Neural progenitor cell (in vitro differentiated cells): ENCODE results near the gene ZNF521. TPM values are rescaled to one million over a fixed set of nuclear protein-coding genes. Genes with fewer than 3 reads are reported as not detected.

Source experiments
- DNase-seq: peaks from one replicate; pipeline ENCODE4 v3.0.0-alpha.2; 2016; ENCODE audit warnings: low spot score
- H2AFZ ChIP-seq: fragments of 200-600 bp; sonication (generic); replicated peaks from 2 replicates; pipeline ENCODE4 v1.6.1; 2016; ENCODE audit warnings: antibody characterized with exemption
- H3F3A ChIP-seq: fragments of 200-600 bp; sonication (generic); 2 replicates; pipeline ENCODE4 v1.6.1; 2016; ENCODE audit warnings: antibody characterized with exemption, low read depth
- H3K27ac ChIP-seq: fragments of 200-600 bp; sonication (generic); 2 replicates; pipeline ENCODE4 v1.5.1; 2016; ENCODE audit warnings: mild to moderate bottlenecking
- H3K27me3 ChIP-seq: fragments of 200-600 bp; sonication (generic); 2 replicates; pipeline ENCODE4 v1.6.1; 2016; ENCODE audit warnings: mild to moderate bottlenecking, moderate library complexity
- H3K36me3 ChIP-seq: fragments of 200-600 bp; sonication (generic); 2 replicates; pipeline ENCODE4 v1.5.1; 2016
- H3K4me1 ChIP-seq: fragments of 200-600 bp; sonication (generic); 2 replicates; pipeline ENCODE4 v1.6.1; 2016; ENCODE audit warnings: mixed run types
- H3K4me2 ChIP-seq: fragments of 200-600 bp; sonication (generic); 2 replicates; pipeline ENCODE4 v1.6.1; 2016
- H3K4me3 ChIP-seq: fragments of 200-600 bp; sonication (generic); 2 replicates; pipeline ENCODE4 v1.5.1; 2016
- H3K79me2 ChIP-seq: fragments of 200-600 bp; sonication (generic); 2 replicates; pipeline ENCODE4 v1.6.1; 2016; ENCODE audit warnings: low read depth
- H3K9ac ChIP-seq: fragments of 200-600 bp; sonication (generic); 2 replicates; pipeline ENCODE4 v1.6.1; 2016
- H3K9me3 ChIP-seq: fragments of 200-600 bp; sonication (generic); 2 replicates; pipeline ENCODE4 v1.5.1; 2016; ENCODE audit warnings: low read depth
- H4K20me1 ChIP-seq: fragments of 200-600 bp; sonication (generic); 2 replicates; pipeline ENCODE4 v1.6.1; 2016; ENCODE audit warnings: low read depth
- H3K27ac Mint-ChIP-seq: 3 replicates; pipeline ENCODE4 v1.8.0; 2021; ENCODE audit warnings: mixed read lengths
- H3K27me3 Mint-ChIP-seq: 2 replicates; pipeline ENCODE4 v1.8.0; 2022; ENCODE audit warnings: low read depth, mild to moderate bottlenecking, inconsistent platforms, moderate library complexity, mixed read lengths; ENCODE audit not compliant: insufficient read depth
- H3K36me3 Mint-ChIP-seq: 3 replicates; pipeline ENCODE4 v1.8.0; 2021; ENCODE audit warnings: mixed read lengths
- H3K4me1 Mint-ChIP-seq: 3 replicates; pipeline ENCODE4 v1.8.0; 2021; ENCODE audit warnings: mixed read lengths
- H3K4me3 Mint-ChIP-seq: 3 replicates; pipeline ENCODE4 v1.8.0; 2021; ENCODE audit warnings: mild to moderate bottlenecking, moderate library complexity, mixed read lengths
- H3K9me3 Mint-ChIP-seq: 3 replicates; pipeline ENCODE4 v1.8.0; 2020; ENCODE audit warnings: mixed read lengths
- EZH2 ChIP-seq: fragments of 200-600 bp; sonication (generic); IDR thresholded peaks from 2 replicates; pipeline ENCODE4 v1.6.1; 2017; ENCODE audit warnings: antibody characterized with exemption, mild to moderate bottlenecking, moderate library complexity
- EZH2phosphoT487 ChIP-seq: fragments of 200-600 bp; sonication (generic); IDR thresholded peaks from 2 replicates; pipeline ENCODE4 v1.6.1; 2017; ENCODE audit warnings: antibody characterized with exemption
- total RNA-seq: library from RNA; depleted of rRNA; stranded (reverse); fragments of >200 nt; gene quantifications from 2 replicates; pipeline ENCODE4 v1.2.3, GENCODE V29; 2015; ENCODE audit warnings: low replicate concordance
- TF ChIP-seq, protein P1 (sequence below): fragments of 200-600 bp; sonication (generic); IDR thresholded peaks from 2 replicates; pipeline ENCODE4 v1.5.1; 2017; ENCODE audit warnings: antibody characterized with exemption, mild to moderate bottlenecking

ZNF521 gene
- total RNA-seq, 1 donor from 2014 or later = 136 TPM

DNA sequence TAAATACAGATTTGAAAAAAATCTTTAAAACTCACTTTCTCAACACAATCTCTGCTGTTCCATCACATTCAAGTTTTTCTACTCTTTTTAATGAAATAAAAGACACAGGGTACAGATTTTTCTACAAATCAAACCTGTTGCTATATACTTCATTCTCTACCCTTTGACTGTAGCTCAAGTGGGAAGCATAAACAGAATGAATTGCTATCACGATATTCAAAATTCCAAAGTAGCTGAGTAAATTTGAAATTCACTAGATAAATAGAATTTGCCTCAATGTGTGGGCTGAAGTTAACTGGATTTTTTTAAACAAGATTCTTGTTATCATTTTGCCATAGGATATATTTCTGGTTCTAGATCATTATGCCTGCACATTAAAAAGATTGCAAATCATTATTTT, 185.9 kb downstream of the ZNF521 start:
- Histone ChIP-seq H3K9ac (no peak overlapping the region), H4K20me1 (peaks cover 88% of the 10 kb centered on the region), H3F3A (peaks cover 10% of the 10 kb centered on the region), H3K27me3 (no peaks in the 10 kb centered on the region), H3K9me3 (no peaks in the 10 kb centered on the region), H3K4me2 (no peak overlapping the region), H3K27ac (peak overlapping the region; percentile 50), H3K79me2 (peaks cover 10% of the 10 kb centered on the region), H3K36me3 (no peaks in the 10 kb centered on the region), H3K4me1 (peaks cover 22% of the 10 kb centered on the region), H2AFZ (no peak overlapping the region), H3K4me3 (no peak overlapping the region)
- H3K36me3 Mint-ChIP-seq = peaks cover 21% of the 10 kb centered on the region
- H3K4me1 Mint-ChIP-seq = peaks cover 55% of the 10 kb centered on the region
- no peak overlapping the region for H3K27ac Mint-ChIP-seq
- H3K27me3 Mint-ChIP-seq = no peaks in the 10 kb centered on the region
- DNase-seq = no peak
- TF ChIP-seq EZH2 = no peak
- no peak for TF ChIP-seq EZH2phosphoT487
- TF ChIP-seq, protein P1, sequence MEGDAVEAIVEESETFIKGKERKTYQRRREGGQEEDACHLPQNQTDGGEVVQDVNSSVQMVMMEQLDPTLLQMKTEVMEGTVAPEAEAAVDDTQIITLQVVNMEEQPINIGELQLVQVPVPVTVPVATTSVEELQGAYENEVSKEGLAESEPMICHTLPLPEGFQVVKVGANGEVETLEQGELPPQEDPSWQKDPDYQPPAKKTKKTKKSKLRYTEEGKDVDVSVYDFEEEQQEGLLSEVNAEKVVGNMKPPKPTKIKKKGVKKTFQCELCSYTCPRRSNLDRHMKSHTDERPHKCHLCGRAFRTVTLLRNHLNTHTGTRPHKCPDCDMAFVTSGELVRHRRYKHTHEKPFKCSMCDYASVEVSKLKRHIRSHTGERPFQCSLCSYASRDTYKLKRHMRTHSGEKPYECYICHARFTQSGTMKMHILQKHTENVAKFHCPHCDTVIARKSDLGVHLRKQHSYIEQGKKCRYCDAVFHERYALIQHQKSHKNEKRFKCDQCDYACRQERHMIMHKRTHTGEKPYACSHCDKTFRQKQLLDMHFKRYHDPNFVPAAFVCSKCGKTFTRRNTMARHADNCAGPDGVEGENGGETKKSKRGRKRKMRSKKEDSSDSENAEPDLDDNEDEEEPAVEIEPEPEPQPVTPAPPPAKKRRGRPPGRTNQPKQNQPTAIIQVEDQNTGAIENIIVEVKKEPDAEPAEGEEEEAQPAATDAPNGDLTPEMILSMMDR = no peak
- no peak overlapping the region for H3K4me3 Mint-ChIP-seq
- H3K9me3 Mint-ChIP-seq = no peaks in the 10 kb centered on the region

DNA sequence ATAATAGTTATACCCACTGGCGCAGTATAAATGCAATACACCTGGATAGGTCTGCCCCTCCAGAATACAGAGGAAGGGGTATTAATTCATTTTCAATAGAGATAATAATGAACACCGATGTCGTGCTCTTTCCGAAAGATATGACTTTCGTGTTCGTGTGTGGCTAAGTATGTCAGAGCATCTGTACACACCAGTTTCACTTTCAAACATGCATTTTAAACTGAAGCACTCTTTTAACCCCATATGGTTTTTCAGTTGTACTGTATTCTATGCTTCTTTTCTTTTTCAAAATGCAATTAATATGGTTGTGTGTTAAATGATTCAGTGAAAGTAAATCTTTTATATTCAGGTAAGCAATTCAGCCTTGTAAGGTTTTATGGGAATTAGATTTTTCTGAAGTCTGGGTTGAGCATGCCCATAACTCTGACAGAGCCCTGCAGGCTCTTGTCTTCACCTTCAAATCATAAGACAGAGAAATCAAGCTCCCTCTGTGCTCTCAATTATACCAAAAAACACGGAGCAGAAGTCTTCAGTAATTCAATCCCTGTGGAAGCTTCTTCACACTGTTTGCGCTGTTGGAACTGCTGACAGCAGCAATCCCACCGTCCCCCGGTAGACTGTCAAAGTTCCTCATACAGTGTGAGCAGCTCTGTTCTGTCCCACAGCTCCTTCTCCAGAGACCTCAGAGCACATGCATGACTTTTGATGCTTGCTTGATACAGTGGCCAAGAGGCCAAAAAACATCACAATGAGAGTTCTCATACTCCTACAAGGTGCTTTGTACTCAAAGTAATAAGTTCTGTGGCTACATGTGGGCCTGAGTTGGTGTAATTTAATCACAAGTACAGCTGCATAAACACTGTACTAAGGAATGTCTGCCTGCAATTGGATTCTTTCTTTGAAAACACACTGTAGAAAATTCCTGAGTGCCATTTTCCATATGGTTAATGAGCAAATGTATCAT, 186.8 kb downstream of the ZNF521 start:
- H3K4me2 ChIP-seq = no peak overlapping the region
- H2AFZ ChIP-seq = no peak overlapping the region
- H3K9ac ChIP-seq = no peak overlapping the region

DNA sequence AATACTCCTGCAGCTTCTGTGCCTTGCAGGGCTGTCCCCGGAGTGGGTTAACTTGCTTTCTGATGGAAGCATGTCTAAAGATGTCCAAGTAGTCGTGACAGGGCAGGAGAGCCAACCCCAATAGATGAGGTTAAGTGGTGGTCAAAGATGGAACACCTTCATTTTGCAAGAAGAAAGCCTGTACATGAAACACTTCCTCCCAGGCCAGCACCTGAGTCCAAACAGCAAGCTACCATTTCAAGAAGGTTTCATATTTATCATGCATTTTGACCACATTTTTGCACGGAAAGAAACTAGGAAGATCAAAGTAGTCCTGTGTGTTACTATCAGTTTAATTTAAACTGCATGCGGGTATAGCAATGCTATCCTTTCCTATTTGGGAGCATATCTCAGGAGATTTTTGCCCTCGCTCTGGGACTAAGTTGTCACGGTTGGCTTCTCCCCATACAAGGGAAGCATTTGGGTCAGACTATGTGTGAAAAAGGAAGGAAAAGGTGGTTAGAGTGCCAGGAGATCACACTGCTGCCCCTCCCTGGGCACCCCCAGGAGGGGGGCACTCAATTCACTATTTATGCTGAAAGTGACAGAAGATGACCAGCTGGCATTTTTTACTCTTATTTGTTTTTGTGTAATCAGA, 187.6 kb downstream of the ZNF521 start:
- Histone ChIP-seq H3K9me3 (no peaks in the 10 kb centered on the region), H4K20me1 (peaks cover 76% of the 10 kb centered on the region), H3K27me3 (no peaks in the 10 kb centered on the region), H3F3A (peaks cover 10% of the 10 kb centered on the region), H3K79me2 (peaks cover 5% of the 10 kb centered on the region), H3K4me1 (peaks cover 22% of the 10 kb centered on the region), H3K36me3 (no peaks in the 10 kb centered on the region), H3K4me3 (no peak overlapping the region), H3K4me2 (no peak overlapping the region), H2AFZ (no peak overlapping the region), H3K27ac (no peak overlapping the region), H3K9ac (no peak overlapping the region)
- Mint-ChIP-seq H3K4me3 (no peak overlapping the region), H3K36me3 (peaks cover 37% of the 10 kb centered on the region), H3K4me1 (peaks cover 62% of the 10 kb centered on the region), H3K27me3 (no peaks in the 10 kb centered on the region), H3K27ac (no peak overlapping the region), H3K9me3 (no peaks in the 10 kb centered on the region)
- no peak for TF ChIP-seq EZH2
- no peak for TF ChIP-seq EZH2phosphoT487
- TF ChIP-seq, protein P1 = no peak
- DNase-seq = no peak

More for the DNA sequence above, 186.8 kb downstream of the ZNF521 start:
- Histone ChIP-seq H3K4me1 (peaks cover 22% of the 10 kb centered on the region), H3K36me3 (no peaks in the 10 kb centered on the region), H3K27ac (peak overlapping the region; percentile 50), H3K79me2 (peaks cover 9% of the 10 kb centered on the region), H3K27me3 (no peaks in the 10 kb centered on the region), H3K4me3 (no peak overlapping the region), H3F3A (peaks cover 10% of the 10 kb centered on the region), H4K20me1 (peaks cover 83% of the 10 kb centered on the region), H3K9me3 (no peaks in the 10 kb centered on the region)
- no peaks in the 10 kb centered on the region for H3K27me3 Mint-ChIP-seq
- H3K9me3 Mint-ChIP-seq = no peaks in the 10 kb centered on the region
- no peak for DNase-seq
- H3K27ac Mint-ChIP-seq = peak overlapping the region; percentile 12
- peaks cover 29% of the 10 kb centered on the region for H3K36me3 Mint-ChIP-seq
- peaks cover 56% of the 10 kb centered on the region for H3K4me1 Mint-ChIP-seq
- TF ChIP-seq, protein P1 = no peak
- no peak for TF ChIP-seq EZH2phosphoT487
- no peak for TF ChIP-seq EZH2
- no peak overlapping the region for H3K4me3 Mint-ChIP-seq
